Measurements from ENCODE around the gene CCDC33.

CCDC33 gene

DNA sequence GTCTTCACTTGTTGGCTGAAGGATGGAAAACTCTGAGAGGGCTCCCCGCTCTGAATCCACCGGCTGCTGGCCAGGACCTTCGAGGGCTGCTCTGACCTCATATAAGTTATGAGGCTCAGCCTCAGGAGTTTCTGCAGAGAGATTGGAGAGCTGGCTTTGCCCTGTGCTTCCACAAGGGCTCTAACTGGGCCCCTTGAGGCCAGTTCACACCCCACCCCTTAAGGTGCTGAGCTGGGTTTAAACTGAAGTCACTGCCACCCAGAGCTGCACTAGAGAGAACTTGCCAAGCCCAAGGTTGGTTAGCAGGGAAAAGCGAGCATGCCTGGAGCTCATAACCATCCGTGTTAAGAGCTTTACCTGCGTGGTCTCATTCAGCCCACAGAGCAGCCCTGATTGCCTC is 2.8 kb upstream of the CCDC33 start:
- DNase-seq, result no peak

DNA sequence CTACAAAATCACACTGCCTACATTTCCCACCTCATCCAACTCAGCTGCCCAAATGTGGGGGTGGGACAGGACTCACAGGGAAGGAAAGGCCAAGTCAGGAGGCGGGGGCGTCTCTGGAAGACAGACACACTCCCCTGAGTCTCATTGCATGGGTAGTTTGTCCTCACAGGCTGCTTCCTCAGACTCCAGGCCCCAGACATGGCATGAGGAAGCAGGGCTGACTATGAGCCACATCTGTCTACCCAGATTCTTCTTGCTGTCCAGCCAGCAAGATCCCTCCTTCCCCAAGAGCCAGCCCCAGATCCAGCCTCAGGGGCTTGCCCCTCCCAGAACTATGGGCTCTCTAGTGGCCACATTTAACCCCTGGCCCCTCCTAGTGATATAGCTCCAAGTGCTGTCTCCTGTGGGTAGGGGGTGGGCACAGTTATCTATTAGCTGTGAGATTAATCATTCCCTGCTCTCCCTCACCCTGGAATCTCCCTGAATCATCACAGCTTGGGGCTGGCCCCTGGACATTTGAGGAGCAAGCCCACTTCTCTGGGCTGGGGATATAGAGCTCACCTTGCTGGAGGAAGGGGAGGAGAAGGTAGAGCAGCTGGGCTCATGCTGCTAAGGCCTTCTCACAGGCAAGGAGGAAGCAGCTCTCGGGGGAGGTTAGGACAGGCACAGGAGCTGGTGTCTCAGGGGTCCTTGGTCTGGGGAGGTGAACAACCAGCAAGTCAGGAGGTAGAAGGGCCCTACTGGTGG is 2.1 kb upstream of the CCDC33 start:
- no peak for DNase-seq

DNA sequence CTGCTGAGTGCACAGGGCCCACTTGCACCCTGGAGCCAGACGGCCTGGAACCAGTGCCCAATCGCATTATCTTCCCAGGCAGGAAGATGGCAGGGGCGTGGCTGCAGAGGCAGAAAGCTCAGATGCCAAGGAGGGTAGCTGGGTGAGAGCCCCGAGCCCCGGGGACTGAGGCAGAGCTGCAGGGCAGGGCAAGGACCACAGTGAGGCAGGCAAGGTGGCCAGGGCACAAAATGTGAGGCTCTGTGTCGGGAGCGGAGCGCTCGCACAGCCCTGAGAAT is 1.6 kb upstream of the CCDC33 start:
- no peak for DNase-seq

DNA sequence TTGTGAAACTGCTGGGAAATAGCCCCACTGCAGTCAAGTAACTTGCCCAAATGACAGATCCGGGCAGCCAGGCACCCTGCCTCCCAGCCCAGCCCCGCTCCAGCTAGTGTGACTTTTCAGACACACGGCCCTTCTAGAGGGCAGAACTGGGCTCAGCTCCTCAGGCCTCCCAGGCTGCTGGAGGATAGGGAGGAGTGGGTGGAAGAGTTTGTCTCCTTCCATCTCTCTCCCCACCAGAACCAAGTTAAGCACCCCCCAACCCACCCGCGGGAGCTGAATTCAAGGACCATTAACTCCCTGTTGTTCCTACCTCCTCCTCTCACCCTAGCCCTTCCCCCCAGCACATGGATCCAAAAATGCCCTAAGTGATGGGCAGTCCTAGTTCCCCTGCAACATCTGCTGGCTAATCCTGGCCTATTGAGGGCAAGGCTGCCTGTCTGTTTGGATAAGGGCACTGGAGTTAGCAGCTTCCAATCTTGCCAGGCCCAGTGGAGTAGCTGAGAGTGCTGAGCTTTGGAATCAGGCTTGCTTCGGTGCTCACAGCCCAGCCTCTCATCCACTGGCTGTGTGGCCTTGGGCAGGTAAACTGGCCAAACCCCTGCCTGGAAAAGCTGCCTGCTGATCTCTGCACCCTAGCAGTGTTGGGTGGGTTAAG is 3.1 kb downstream of the CCDC33 start:
- DNase-seq, result no peak

DNA sequence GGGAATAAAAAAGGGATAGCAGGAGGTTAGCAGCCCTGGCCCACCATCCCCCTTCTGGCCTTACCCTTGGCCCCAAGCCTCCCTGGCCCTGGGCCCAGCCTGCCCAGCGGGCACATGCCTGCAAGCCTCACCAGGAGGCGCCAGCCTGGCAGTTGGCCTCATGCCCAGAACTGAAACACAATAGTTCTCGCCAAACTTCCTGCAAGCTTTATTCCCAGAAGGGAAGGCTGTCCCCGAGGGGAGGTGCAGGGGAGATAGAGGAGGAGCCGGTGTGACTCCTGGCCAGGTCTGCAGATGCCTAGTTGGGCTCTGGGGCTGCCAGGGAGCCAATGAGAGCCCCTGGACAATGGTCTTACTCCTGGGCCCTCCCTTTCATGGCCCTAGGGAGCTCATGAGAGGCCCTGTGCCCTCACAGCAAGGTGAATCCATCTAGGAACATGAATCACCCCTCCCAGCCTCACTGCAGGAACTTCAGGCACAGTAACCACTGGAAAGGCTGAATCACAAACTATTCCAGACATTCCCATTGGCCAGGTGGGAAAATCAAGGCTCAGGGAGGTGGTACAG is 4.0 kb downstream of the CCDC33 start:
- peak; percentile 91 for DNase-seq

DNA sequence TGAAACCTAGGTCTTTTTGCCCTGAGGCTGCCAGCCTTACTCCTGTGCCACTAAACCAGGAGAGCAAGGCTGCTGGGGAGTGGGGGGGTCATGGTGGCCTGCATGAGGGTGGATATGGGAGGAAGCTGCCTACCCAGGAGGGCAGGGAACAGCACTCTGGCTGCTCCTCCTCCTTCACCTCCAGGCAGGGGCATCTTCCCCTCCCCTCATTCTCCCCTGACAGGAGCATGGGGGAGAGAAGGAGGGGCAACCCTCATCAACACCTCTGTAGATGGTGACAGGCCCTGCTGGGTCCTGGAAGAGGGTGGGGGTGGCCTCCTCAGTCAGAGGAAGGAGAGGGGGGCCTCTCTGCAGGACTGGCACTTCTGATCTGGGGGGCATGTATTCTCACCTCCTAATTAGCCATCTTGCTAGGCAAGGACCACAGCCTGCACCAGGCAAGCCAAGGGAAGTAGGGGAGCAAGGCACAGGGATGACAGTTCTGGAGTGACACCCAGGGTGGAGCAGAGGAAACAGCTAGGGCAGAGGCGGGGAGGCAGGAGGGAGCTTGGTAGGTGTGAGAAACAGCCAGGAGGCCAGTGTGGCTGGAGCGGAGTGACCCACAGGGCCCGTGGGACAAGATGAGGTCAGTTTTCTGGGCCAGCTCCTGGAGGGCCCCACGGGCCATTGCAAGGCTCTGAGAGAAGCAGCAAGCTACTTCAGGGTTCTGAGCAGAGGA is 4.9 kb downstream of the CCDC33 start:
- DNase-seq, result no peak

GRCh38 chr15:74242441-74243185 is 6.5 kb downstream of the CCDC33 start:
- DNase-seq, result no peak

DNA sequence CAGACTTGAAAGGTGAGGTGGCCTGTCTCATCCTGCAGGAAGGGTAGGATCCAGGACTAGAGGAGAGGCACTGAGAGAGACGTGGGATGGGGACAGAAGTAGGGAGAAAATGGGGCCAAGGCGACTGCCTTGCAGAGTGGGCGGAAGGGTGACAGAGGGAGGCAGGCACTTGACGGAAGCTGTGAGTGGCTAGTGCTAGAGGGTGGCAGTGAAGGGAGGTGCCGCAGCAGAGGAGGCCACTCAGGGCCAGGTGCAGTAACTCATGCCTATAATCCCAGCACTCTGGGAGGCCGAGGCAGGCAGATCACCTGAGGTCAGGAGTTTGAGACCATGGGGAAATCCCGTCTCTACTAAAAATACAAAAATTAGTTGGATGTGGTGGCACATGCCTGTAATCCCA is 7.3 kb downstream of the CCDC33 start:
- DNase-seq, result peak; percentile 31

DNA sequence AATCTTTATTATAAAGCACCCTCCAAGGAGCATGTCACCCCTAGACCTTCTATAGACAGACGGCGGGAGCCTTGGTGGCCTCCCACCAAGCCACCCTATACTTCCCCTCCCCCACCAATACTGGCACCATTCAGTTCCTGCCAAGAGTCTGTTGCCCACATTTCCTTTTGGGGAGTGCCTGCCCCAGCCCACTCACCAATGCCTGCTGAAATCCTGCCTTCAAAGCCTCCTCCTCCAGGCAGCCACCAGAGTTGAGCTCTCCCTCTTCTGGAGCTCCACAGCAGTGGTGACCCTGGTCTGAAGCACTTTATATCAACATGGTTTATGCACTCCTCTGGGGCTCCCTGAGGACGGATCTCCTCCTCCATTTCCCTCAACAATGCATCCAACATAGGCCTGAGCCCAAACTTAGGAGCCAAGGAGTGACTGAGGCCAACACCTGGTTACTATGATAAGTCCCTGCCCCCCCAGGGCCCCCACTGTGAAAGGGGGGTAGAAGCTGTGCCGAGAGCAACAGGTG is 8.8 kb downstream of the CCDC33 start:
- DNase-seq, result no peak

DNA sequence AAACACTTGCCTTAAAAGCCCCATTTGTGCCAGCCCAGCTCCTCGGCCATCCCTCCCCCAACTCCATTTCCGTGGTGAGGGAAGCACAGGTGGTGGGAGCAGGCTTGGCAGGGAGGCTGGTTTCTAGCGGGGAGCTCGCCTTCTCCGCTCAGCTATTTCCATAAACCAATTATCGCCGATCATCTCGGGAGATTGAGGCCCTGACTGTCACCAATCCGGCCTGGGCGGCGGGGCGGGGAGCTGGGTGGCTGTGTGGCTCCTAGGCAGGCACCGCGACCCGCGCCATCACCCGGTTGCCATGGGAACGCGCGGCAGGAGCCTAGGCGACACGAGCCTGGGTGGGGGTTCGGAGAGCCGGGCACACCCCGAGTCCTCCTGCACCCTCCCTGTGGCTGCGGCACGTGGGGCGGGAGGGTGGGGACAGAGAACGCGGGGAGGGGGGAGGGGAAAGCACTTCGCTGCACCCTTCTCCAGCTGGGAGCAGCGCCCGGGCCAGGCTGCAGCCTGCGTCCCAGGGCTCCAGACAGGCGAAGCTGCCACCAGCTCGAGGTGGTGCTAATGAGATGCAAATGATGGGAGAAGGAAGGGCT is 9.3 kb downstream of the CCDC33 start:
- DNase-seq, result peak; percentile 56

- DNase-seq, result no peak
Observed at GRCh38 chr15:74250266-74250665, 14.1 kb downstream of the CCDC33 start.

- peak; percentile 26 for DNase-seq
Observed at GRCh38 chr15:74251131-74251811, 15.1 kb downstream of the CCDC33 start.

GRCh38 chr15:74252291-74252690 is 16.2 kb downstream of the CCDC33 start:
- no peak for DNase-seq

DNA sequence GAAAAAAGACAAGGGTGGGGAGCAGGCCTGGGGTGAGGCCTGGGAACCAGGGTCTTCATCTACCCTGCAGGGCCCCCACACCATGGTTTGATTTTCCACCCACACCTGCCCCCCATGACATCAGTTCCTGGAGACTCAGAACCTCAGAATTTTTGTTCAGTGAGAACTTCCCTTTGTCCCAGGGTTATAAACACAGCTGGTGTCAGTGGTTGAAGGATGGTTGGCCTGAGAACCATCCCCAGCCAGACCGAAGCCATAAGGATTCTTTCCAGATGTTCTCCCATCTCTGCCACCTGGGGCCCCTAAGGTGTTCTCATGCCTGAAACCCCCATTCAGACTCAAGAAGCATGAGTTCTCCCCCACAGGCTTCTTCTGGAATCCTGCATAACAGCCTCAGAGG is 16.6 kb downstream of the CCDC33 start:
- no peak for DNase-seq

- no peak for DNase-seq
Observed at GRCh38 chr15:74253211-74253921, 17.2 kb downstream of the CCDC33 start.

GRCh38 chr15:74257105-74257504 is 21.0 kb downstream of the CCDC33 start:
- no peak for DNase-seq

DNA sequence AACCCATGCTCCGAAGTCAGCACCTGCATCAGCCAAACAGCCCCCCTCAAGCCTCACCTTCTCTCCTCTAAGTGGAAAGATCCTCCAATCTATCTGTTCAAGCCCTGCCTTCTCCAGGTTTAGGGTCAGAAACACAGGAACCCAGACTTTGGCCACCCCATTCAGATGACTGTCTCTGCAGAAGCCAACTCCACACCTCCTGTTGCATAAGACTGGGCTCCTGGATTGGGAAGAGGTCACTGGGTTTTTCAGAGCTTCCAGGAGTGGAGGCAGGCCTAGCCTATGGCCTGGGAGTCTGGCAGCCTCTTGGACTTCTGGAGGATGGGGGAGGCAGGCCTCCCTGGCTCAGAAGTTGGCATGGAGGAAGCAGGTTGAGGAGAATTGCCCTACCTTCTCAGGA is 21.5 kb downstream of the CCDC33 start:
- DNase-seq, result no peak

GRCh38 chr15:74258456-74259291 is 22.5 kb downstream of the CCDC33 start:
- no peak for DNase-seq

DNA sequence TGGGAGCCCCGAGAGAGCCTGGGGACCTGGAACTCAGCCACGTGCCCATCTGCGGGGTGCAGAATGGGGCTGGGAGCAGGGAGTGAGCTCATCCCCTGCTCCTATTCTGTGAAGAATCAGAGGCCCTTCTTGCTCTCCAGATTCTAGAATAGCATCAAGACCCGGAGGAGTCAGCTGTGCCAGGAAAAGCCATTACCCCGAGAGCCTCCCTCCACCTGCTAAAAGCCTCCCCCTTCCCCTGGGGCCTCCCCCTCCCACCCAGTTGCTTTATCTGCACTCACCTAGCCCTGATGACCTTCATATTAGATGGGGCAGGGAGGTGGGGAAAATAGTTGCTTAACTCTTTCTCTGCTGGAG is 23.1 kb downstream of the CCDC33 start:
- DNase-seq, result no peak

GRCh38 chr15:74259821-74260607 is 23.9 kb downstream of the CCDC33 start:
- DNase-seq, result no peak

Data from NCI-H2029 (cell line).